T-helper 2 cell (primary cell): ENCODE results near the gene COPRS.
A peak's percentile ranks its signal among the peaks of the same experiment; 100 is the strongest.
"Not testable (repeated sequence)": the region's sequence is repeated elsewhere in the genome, so short reads cannot be mapped to it uniquely, and the experiment has no call there.

Experiments
- DNase-seq, 5 experiments: peaks; one replicate each; pipeline versions ENCODE4 v3.0.0 to v3.0.0-alpha.2; 2012 to 2022

The COPRS gene

DNA sequence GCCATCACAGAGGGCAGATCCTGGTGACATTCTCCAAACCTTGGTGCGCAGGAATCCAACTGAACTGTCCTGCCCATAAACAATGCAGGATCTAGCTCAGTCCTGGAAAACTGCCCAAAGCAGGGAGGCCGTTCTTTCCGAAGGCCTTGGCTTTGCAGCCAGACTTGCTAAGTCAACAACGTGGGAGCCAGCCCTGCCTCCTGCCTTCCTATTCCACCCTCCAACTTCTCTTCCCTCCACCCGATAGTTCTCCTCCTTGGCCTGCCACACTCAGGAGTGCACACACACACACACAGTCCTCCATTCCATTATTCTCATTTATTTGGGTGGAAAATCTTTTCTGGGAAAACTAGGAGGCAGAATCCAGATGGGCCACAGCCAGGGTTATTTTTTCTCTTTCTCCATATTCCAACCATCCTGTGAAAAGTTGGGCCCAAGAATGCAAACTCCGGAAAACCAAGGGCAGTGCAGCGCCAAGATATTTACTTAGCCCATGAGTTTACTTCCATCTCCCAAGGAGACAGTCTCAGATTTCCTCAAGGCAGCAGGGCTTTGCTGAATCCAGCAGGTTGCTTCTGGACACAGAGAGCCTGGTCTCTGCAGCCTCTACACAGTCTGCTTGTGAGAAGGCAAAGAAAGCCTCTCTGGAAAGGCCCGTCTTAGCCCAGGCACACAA is 15.8 kb downstream of the COPRS start:
- DNase-seq: no peak

GRCh38 chr17:31842195-31843069 is 16.6 kb downstream of the COPRS start:
- peak; percentile 10 to 62 (median 44) for DNase-seq

DNA sequence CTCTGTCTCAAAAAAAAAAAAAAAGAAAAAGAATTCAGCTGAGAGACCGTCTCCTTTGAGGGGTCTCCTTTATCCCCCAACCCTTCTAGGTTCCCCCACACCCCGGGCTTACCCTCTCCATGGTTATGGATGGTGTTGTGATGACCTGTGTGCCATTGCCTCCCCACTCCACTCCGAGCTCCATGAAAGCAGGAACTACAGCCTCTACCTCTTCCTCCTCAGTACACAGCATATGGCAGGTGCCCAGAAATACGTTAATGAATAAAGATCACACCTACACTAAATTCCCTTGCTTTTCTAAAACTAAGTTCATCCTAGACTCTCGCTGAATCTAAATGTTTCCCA is 17.2 kb downstream of the COPRS start:
- no peak for DNase-seq

DNA sequence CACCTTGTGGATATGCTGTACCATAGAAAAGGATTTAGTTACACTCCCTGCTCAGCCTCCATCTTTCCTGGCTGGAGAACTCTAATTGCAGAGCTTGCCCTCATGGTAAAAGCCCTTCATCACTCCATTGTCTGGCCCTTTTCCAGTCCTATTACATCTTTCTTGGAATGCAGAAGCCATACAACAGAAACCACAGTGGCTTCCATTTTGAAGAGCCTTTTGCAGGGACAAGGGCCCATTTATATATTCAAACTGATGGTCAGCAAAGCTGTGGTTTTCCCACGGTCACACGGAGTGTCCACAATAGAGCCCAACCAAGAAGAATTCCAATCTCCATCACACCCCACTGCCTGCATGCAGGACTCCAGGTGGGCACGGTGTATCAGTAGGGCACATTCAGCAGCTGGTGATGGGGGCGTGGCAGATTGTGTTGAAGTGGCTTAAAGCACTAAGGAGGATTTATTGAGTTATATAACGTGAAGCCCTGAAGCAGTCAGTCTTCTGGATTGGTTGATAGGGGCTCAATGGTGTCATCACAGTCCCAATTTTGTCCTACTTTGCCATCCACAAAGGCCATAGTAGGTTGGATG is 20.3 kb downstream of the COPRS start:
- DNase-seq: no peak

DNA sequence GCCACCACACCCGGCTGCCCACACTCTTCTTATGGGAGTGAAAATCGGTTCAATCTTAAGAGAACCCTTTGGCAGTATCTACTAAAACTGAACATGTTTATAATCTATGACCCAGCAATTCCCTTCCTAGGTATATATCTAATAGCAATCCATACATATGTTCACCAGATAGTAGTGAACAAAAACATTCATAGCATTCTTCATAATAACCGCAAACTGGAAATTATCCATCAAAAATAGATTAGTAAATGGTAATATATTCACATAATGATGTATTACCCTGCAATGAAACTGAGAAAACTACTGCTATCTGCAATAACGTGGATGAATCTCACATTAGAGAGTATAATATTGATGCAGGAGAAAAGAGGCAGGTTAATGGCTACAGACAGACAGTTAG is 23.1 kb downstream of the COPRS start:
- DNase-seq: no peak

GRCh38 chr17:31834448-31834847 is 24.6 kb downstream of the COPRS start:
- no peak for DNase-seq

- no peak for DNase-seq
Observed at GRCh38 chr17:31832746-31833145, 26.3 kb downstream of the COPRS start.

- no peak for DNase-seq
Observed at GRCh38 chr17:31830971-31831858, 27.8 kb downstream of the COPRS start.

DNA sequence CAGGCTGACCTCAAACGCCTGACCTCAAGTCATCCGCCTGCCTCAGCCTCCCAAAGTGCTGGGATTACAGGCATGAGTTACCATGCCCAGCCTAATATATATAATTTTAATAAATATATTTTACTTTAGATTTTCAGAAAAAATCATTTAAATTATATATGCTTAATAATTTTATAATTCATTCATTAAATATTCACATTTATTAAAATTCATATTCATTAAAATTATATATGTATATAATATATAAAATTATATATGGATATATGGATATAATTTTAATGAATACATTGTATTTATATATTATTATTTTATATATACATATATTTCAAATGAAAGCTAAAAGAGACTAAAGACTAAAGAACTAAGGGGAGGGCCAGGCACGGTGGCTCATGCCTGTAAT is 29.4 kb downstream of the COPRS start:
- DNase-seq: no peak

GRCh38 chr17:31828955-31829354 is 30.1 kb downstream of the COPRS start:
- DNase-seq: not testable (repeated sequence)

GRCh38 chr17:31825961-31826691 is 32.9 kb downstream of the COPRS start:
- no peak for DNase-seq

- DNase-seq: no peak
Observed at GRCh38 chr17:31824766-31825360, 34.2 kb downstream of the COPRS start.

GRCh38 chr17:31823014-31823413 is 36.0 kb downstream of the COPRS start:
- no peak for DNase-seq

GRCh38 chr17:31820691-31821435 is 38.2 kb downstream of the COPRS start:
- no peak for DNase-seq

DNA sequence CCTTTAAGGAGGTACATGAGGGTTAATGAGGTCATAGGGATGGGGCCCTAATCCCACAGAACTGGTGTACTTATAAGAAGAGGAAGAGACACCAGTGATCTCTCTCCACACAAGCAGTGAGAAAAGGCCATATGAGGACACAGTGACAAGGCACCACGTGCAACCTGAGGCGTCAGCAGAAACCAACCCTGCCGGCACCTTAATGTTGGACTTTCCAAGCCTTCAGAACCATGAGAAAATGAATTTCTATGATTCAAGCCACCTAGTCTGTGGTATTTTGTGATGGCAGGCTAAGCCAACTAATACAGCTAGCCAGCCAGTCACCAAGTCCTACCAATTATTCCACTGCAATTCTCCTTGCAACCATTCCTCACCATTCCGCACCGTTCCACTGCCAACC is 39.5 kb downstream of the COPRS start:
- DNase-seq: no peak

- not testable (repeated sequence) for DNase-seq
Observed at GRCh38 chr17:31818863-31819262, 40.2 kb downstream of the COPRS start.

GRCh38 chr17:31815212-31815730 is 43.8 kb downstream of the COPRS start:
- no peak for DNase-seq

GRCh38 chr17:31811101-31811500 is 47.9 kb downstream of the COPRS start:
- DNase-seq: no peak

DNA sequence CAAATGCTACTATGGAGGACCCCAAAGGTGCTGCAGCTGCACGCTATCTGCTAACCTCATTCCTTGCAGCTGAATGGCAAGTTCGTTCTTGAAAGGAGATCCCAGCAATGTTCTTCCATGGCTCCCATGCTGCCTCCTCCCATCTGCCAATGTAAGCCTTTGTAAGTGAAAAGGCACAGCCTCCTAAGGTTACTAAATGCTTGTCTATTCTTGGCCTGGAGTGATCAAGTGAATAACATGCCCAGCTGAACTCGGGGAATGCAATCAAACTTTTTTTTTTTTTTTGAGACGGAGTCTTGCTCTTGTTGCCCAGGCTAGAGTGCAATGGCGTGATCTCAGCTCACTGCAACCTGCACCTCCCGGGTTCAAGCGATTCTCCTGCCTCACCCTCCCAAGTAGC is 49.2 kb downstream of the COPRS start:
- not testable (repeated sequence) for DNase-seq

DNA sequence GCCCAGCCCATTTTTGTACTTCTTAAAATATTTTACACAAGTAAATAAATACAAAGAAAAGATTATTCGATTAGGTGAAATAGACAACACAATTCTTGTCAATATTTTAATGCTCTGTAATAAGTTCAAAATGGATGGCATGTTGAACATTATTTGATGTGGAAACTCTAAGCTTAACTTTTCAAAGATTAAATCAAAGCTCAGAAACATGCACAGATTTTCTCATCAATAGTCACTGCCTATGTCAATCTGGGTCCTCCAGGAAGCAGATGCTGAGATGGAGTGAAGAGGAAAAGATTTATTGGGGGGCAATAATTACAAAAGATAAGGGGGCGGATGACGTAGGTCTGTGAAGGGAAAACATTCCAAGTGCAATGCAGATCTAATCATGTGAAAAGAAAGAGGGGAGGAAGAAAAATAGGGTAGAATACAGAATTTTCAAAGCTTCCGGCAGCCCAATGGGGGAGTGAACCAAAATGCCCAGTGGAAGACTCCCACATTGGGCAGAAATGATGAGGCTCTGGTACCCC is 50.5 kb downstream of the COPRS start:
- no peak for DNase-seq
